T-helper 2 cell treated with Interferon-gamma antibody and Interleukin-4, amounts not matched to agents 100 ng/mL and 5 ng/mL, for 36 hours (primary cell): ENCODE results near the gene GRK6. TPM values are rescaled to one million over a fixed set of nuclear protein-coding genes. Genes with fewer than 3 reads are reported as not detected.

Experiments
- intact Hi-C: fragments of 100-400 bp; cut with micrococcal nuclease; formaldehyde crosslinking; loops from one replicate; pipeline ENCODE4 v1.15.1; 2023
- total RNA-seq: library from RNA; stranded (reverse); gene quantifications from 2 replicates; pipeline ENCODE4 v1.2.3, GENCODE V29; 2022

The GRK6 gene
- total RNA-seq, 1 donor from 2014 or later: 232 TPM

DNA sequence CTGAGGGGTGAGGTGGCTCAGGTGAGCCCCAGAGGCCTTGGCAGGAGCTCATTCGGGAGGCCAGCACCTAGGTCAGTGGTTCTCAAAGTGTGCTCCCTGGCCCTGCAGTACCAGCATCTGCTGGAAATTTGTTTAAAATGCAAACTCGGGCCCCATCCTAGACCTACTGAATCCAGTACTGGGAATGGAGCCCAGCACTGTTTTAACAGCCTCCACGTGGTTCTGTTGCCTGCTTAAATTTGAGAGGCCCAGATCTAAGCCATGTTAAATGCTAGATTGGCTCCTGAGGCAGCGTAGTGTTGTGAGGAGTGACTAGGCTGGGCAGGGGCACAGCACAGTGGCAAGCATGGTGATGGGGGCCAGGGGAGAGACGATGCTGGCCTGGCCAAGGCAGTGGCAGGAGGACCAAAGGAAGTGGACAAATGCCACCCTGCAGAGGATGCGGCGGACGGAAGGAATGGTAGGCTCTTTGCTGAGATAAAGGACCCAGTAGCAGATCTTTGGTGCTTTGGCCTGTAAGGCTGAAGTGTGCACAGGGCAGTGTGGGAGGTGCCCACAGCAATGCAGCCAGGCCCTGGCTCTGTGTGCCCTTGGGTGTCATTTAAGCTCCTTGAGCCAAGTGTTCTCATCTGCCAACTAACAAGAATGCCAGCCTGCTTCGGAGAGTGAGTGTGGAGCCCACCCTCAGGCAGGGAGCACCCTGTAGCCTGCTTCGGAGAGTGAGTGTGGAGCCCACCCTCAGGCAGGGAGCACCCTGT is 24.4 kb downstream of the GRK6 start:
- intact Hi-C loops: no loop called here

DNA sequence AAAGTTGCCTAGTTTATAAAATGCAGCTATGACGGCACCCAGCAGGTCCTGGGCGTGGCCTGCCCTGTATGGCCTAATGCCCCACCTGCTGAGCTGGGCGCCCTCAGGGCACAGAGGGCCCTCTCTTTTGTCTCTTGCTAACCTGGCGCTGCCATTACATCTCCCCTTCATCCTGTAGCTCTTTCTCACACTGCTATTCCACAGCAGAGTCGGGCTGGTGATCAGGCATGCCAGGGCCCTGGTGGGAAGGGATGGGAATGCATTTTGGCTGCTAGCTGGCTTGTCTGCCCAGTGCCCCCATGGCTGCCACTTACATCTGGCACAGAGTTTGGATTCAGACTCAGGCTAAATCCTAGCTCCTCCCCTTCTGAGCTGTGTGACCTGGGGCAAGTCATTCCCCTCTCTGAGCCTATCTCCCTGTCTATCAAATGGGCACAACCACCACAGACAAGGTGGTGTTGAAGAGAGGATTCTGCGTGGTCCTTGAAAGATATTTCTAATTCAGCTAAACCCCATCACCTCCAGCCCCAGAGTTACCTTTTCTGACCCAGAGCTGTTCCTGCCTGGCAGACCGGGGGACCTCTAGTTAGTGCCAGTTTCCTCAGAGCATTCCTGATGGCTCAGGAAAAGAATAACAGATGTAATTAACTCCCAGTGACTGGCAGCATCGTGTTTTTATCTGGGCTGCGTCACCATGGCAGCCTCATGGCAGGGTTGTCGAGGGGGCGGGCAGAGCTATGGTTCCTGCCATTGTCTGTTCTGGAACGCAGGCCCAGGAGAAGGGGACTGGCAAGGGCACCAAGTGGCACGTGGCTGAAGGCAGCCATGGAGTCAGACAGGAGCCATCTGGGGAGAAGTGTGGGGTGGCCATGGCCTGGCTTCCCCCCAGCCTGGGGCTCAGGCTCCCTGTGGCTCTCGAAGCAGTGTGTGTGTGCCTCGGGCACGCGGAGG is 26.5 kb downstream of the GRK6 start:
- intact Hi-C loops: no loop called here

DNA sequence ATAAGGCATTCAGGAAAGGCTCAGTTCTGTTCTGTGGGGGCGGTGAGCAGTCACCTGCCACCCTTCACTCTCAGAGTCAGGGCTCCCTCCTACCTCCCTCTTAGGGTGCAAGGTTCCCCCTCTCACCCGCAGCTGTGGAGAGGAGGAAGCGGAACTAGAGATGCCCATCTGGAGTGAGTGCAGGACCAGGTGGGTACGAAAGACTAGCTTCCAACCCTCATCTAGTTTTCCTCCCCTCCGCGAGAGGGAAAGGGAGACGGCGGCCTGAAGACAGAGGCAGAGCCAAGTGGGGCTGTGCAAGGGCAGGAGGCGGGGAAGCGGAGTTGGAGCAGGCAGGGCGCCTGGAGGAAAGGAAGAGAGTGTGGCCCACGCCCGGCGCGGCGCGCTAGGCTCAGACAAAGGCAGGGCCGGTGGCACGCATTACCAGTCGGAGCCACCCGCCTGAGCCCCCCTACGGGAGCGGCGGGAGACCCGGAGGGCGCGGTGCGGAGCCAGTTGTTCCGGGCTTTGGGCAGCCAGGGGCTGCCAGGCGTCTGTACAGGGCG is 27.4 kb downstream of the GRK6 start:
- intact Hi-C loops: loop anchor here (1.0 to 2.0 kb wide), 2 partner anchors 50 to 141 kb away; no protein-coding TSS in a partner anchor

DNA sequence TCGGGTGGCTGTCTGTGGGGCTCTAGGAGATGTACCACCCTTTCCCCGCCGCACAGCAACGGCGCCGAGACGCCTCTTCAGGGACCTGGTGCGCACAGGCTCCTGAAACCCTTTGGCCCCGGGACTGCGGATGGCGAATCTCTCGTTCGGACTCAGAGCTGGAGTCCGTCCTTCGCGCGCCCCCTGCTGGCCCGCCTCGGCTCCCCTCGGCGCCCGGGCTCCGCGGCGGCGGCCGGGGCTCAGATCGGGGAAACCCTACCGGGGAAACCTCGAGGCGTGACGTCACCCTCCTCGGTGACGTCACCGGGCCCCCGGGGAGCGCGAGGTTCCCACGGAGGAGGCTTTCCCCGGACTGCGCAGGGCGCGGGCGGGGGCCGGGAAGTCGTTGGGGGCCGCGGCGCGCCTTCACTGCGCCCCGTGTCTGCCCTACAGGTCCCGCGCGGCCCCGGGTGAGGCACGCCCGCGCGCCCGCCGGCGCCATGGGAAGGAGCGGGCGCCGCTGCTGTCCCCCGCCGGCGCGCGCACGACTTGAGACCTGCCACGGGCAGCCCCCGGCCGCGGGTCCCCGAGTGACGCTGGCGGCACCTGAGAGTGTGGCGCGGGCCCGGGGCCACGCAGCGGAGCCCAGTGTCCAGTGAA is 28.0 kb downstream of the GRK6 start:
- intact Hi-C loops: loop anchor here (1.0 to 5.0 kb wide), 8 partner anchors 8 to 337 kb away; partner anchors contain the start of genes GRK6, LMAN2 and PRR7

DNA sequence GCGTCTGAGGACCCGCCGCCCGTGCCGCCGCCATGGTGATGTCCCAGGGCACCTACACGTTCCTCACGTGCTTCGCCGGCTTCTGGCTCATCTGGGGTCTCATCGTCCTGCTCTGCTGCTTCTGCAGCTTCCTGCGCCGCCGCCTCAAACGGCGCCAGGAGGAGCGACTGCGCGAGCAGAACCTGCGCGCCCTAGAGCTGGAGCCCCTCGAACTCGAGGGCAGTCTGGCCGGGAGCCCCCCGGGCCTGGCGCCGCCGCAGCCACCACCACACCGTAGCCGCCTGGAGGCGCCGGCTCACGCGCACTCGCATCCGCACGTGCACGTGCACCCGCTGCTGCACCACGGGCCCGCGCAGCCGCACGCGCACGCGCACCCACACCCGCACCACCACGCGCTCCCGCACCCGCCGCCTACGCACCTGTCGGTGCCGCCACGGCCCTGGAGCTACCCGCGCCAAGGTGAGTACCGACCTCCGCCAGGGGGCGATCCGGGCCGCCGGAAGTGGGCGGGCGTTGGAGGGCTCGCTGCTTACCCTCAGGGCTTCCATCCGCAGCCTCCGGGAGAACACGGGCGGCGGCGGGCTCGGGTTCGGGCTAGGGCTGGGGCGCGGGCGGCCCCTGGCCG is 28.7 kb downstream of the GRK6 start:
- intact Hi-C loops: loop anchor here (1.0 to 5.0 kb wide), 7 partner anchors 9 to 338 kb away; partner anchors contain the start of genes GRK6, LMAN2 and PRR7

DNA sequence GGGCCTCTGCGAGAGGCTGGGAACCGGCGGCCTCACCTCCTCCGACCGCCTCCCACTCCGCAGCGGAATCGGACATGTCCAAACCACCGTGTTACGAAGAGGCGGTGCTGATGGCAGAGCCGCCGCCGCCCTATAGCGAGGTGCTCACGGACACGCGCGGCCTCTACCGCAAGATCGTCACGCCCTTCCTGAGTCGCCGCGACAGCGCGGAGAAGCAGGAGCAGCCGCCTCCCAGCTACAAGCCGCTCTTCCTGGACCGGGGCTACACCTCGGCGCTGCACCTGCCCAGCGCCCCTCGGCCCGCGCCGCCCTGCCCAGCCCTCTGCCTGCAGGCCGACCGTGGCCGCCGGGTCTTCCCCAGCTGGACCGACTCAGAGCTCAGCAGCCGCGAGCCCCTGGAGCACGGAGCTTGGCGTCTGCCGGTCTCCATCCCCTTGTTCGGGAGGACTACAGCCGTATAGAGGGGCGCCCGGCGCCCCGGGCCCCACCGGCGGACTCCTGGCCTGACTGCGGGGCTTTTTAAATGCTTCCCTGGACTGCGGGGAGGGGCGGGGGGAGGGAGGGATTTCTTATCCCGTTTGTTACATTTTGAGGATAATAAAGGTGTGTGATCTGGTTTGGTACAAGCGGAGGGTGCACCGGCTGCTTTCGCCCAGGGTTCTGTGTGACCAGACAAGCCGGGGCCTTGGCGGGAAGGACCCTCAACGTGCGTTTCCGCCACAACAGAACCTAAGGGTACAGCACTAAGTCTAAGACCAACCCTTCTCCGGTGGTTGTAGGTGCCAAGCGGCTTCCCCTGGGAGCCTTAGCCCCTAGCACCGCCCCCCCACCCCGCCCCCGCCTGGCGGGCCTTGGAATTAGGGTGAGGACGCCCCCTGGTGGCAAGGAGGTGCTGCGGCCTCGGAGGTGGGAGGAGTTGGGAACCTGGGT is 29.4 kb downstream of the GRK6 start:
- intact Hi-C loops: loop anchor here (1.0 to 5.0 kb wide), 10 partner anchors 10 to 339 kb away; partner anchors contain the start of genes GRK6, LMAN2, PDLIM7 and PRR7

DNA sequence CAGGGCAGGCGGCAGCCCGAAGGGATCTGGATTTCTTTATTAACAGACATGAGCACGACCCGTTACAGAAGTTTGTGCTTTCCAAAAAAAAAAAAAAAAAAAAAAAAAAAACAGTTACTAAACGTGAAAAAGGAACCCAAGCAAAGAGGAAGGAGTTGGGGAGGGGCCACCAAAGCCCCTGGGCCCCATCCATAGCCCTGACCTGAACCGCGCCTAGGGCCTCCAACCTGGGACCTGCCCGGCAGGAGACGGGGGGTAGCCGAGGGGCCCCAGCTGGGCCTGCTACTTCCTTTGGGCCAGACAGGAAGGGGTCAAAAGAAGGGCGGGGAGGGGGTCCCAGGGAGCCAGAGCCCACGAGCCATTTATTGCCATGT is 30.1 kb downstream of the GRK6 start:
- intact Hi-C loops: loop anchor here (1.0 to 5.0 kb wide), 4 partner anchors 14 to 339 kb away; partner anchors contain the start of gene PDLIM7

DNA sequence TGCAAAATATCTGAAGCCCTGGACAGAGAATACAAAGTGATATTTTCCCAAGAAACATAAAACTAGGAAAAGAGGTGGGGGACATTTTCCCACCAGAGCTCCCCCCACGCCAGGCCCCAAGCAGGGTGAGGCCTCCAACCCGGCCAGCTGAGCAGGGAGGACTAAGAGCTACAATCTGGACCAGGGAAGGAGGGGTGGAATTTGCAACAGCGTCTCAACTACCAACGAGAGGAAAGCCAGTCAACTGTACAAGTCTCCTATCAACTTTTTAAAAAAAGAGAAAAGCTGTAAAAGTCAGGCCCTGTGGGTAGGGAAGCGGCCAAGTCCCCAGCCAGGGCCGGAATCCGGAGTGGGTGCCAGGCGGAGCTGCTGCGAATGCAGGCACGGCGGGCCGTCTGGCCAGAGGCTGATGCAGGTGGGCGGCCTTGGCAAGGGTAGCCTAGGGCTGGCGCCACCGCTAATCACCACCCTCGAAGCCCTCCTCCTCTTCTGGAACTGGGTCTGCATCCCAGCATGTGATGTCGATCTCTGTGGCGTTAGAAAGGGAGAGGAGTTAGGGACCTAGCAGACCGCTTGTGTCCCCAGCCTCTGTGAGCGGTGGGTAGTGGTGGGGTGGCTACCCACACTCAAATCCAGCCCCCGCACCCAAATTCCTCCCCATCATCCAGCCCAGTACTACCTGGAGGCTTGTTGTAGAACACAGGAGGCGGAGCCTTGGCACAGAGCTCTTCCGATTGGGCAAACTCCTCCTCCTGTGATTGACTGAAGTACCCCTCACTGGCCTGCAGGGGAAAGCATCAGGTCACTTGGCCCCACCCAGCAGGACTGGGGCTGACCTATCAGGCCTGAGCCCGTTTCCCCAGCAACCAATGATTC is 30.7 kb downstream of the GRK6 start:
- intact Hi-C loops: loop anchor here (1.0 to 5.0 kb wide), 4 partner anchors 14 to 340 kb away; partner anchors contain the start of gene PDLIM7

DNA sequence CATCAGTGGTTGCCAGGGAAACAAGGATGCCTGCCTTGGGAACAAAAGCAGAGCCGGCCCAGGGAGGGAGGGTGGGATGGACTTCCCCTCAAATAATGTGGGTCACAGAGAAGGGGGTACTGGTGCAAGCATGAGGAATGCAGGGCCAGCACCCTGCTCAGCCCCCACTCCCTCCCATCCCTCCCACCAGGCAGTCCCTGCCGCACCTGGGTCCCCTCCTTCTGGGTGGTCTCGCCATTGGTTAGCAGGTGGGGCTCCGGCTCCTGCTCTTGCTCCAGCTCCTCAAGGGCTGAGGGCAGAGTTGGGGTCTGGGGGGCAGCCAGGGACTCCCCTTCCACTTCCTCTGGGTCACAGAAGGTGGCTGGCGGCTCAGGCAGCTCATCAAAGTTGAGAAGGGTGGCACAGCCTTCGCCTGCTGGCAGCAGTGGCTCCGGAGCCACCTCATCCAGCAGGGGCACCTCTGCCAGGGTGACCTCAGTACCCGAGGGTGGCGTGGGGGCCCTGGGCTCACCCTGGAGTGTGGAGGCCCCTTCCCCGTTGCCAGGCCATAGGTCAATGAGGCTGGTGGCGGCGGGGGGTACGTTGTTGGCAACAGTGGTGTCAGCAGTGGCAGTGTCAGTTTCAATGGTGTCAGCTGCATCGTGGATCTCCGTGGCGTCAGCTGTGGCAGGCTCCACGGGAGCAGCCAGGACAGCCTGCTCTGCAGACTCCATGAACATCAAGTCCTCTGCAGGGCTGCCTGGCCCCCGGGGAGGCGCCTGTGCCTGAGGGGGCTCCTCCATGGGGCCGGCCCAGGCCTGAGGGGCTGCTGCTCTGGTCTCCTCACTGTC is 31.6 kb downstream of the GRK6 start:
- intact Hi-C loops: loop anchor here (2.0 to 5.0 kb wide), 2 partner anchors 13 to 341 kb away; no protein-coding TSS in a partner anchor

DNA sequence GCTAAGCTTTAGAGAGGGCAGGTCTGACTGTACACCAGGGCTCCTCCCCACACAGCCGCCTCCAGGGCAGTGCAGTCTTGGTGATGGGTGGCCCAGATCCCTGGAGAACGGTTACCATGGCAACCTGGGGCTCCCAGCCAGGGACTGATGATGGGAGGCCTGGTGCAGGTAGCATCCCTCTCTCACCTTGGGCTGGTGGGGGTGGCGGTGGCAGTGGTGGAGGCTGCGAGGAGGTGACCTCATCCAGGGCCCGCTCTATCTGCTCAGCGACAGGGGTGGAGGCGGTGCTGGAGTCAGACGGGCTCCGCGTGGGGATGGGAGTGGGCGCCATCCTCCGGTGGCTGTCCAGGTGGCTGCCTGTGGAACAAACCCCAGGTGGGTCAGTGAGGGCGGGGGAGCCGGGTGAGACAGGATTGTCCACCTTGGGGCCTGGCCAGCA is 32.5 kb downstream of the GRK6 start:
- intact Hi-C loops: loop anchor here (5.0 kb wide), 1 partner anchor 342 kb away; no protein-coding TSS in a partner anchor

DNA sequence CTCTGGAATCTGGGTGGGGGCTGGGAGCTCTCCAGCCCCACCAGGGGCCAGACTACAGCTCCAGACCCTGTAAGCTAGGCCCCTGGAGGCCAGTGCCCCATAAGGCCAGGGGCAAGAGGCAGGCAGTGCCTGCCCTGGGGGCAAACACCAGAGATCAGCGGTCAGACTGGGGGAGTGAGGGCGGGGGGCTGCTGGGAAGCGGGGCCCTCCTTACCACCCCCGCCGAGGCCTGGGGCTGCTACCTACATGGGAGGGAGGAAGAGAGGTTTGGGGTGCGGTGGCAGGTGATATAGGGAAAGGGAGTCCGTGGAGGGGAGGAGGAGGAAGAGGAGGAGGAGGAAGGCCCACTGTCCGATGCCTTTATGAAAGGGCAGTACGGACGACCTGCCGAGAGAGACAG is 32.9 kb downstream of the GRK6 start:
- intact Hi-C loops: loop anchor here (5.0 kb wide), 1 partner anchor 342 kb away; no protein-coding TSS in a partner anchor

DNA sequence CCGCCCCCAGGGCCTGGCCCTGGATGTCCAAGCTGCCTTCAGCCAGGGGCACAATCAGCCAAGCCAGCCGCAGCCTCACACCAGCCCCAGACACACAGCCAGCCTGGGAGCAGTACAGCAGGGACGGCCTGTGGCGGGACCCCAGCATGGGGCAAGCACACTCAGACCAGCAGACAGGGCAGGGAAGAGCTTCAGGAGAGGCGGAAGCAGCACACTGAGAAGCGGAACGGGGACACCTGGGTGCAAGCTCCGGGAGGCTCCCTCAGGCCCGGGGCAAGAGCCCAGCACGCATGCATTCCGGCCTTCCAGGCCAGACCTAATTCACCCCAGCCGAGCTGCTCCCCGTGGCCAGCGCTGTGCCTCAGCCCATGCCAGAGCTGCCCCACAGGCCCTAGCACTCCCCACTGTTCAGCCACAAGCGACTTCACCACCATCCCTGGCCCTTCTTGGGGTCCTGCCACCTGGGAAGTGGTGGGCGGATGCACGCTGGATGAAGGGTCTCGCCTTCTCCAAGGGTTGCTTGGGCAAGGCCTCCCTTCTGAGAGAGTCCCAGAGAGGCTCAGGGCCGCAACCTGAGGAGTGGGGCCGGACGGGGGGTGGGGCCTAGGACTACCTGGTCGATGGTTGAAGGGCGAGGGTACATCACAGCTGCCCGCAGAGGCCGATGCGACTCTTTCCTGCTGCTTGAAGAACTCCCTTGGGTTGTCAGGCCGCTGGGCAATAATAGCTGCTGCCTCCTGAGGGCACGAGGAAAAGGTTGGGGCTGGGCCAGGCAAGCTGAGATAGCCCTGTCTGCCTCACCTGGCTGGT is 33.5 kb downstream of the GRK6 start:
- intact Hi-C loops: loop anchor here (5.0 kb wide), 1 partner anchor 343 kb away; no protein-coding TSS in a partner anchor

DNA sequence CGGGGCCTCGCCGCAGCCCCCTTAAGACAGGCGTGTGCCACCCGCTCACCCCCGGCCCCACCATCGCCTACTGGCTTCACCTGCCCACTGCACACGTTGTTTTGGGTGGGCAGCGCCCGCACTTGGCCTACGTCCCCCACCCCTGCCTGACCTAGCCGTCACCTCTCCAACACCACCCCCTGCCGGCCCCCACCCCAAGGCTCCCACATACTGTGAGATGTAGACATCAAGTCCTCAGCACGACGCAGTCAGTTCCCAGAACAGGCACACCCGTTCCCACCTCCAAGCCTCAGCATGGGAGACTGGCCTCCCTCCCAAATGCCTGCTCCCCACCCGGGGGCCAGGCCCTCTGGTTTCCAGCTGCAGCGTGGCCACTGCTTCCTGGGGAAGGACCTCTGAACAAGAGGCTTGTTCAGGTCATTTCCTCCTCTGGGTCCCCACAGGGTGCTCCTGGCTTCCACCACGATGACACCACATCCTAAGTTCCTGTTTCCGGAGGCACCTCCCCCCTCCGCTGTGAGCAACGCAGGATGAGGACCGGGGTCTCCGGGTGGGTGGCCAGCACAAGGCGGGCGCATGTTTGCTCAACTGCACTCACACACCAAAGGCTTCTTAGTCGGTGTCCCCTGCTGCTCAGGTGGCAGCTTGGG is 35.7 kb downstream of the GRK6 start:
- intact Hi-C loops: no loop called here

DNA sequence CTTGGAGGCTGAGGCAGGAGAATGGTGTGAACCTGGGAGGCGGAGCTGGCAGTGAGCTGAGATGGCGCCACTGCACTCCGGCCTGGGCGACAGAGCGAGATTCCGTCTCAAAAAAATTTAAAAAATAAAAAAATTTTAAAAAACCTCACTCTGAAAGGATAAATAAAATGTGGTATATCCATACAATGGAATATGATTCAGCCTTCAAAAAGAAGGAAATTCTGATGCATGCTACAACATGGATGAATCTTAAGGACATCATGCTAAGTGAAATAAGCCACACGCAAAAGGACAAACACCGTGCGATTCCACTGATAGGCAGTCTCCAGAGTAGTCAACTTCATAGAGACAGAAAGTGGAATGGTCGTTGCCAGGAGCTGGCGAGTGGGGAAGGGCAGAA is 38.6 kb downstream of the GRK6 start:
- intact Hi-C loops: no loop called here

DNA sequence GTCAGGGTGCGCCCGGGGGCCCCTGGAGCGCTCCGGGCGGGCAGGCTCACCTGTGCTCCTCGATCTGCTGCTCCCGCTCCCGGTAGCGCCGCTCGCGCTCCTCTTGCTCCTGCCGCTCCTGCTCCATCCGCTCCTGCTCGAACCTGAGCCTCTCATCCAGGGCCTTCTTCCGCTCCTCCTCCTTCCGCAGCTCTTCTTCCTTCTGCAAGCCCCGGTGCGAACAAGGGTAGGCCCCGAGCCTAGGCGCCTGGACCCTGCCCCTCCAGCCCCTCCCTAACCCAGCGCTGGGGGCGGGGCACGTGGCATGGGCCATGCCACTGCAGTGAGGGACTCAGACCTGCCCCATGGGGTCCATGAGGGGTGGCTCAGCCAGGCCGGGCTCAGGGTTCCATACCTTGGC is 40.4 kb downstream of the GRK6 start:
- intact Hi-C loops: no loop called here

DNA sequence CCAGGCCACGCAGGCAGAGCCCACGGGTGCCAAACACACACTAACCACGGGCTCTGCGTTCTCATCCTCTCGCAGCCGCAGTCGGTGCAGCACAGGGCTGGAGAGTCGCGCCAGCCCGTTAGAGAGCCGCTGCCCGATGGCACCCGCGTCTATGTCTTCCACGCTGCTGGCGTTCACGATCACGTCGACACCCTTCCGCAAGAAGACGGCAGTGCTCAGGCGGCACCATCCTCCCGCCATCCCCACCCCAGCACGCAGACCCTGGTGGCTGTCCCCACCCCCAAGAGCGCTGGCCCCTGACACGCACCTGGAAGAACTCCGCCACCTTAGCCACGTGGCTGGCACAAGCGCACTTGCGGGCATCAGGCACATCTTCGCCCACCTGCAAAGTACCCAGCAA is 41.0 kb downstream of the GRK6 start:
- intact Hi-C loops: no loop called here
